CD4-positive, CD25-positive, alpha-beta regulatory T cell (primary cell): ENCODE results near the gene BPHL. TPM values are rescaled to one million over a fixed set of nuclear protein-coding genes. Genes with fewer than 3 reads are reported as not detected.

Experiments used
- ATAC-seq, 2 donors: fragments of 150-1000 bp; cut with Tn5 transposase; one replicate each; pipeline ENCODE4 v1.10.0; 2021; ENCODE audit warnings: low read depth in 2 of 2, moderate number of reproducible peaks in 2 of 2, moderate library complexity in 1 of 2
- DNase-seq, 3 donors: peaks; one replicate each; pipeline versions ENCODE4 v3.0.0 to v3.0.0-alpha.2; 2012 to 2022; ENCODE audit warnings: mixed read lengths in 1 of 3
- H3K27ac ChIP-seq: one replicate; pipeline ENCODE4 v1.7.0; 2013; ENCODE audit warnings: mild to moderate bottlenecking, low read length; ENCODE audit not compliant: insufficient read depth, poor library complexity, severe bottlenecking
- H3K27me3 ChIP-seq: one replicate; pipeline ENCODE4 v1.7.0; 2013; ENCODE audit warnings: low read length; ENCODE audit not compliant: control insufficient read depth, insufficient read depth
- H3K36me3 ChIP-seq: one replicate; pipeline ENCODE4 v1.7.0; 2013; ENCODE audit warnings: mild to moderate bottlenecking, low read length, moderate library complexity; ENCODE audit not compliant: control insufficient read depth, insufficient read depth
- H3K4me1 ChIP-seq: 2 replicates; pipeline ENCODE4 v1.7.0; 2013; ENCODE audit warnings: mild to moderate bottlenecking, low read length; ENCODE audit not compliant: insufficient read depth, control insufficient read depth, poor library complexity, severe bottlenecking
- H3K4me3 ChIP-seq: one replicate; pipeline ENCODE4 v1.7.0; 2013; ENCODE audit warnings: low read depth, mild to moderate bottlenecking, low read length, moderate library complexity
- H3K9me3 ChIP-seq, 2 experiments: 1 replicate in 1 of 2; 2 replicates in 1 of 2; pipeline ENCODE4 v1.7.0; 2013; ENCODE audit warnings: low read length in 2 of 2, mild to moderate bottlenecking in 1 of 2, moderate library complexity in 1 of 2; ENCODE audit not compliant: control insufficient read depth in 2 of 2
- H3K27ac Mint-ChIP-seq, 3 donors: one replicate each; pipeline ENCODE4 v1.8.0; 2020 to 2022; ENCODE audit warnings: mild to moderate bottlenecking in 3 of 3, mixed read lengths in 3 of 3, moderate library complexity in 2 of 3
- H3K27me3 Mint-ChIP-seq: one replicate; pipeline ENCODE4 v1.8.0; 2022; ENCODE audit warnings: mild to moderate bottlenecking, mixed read lengths
- H3K36me3 Mint-ChIP-seq: one replicate; pipeline ENCODE4 v1.8.0; 2020; ENCODE audit warnings: mixed read lengths
- H3K4me1 Mint-ChIP-seq, 4 donors: one replicate each; pipeline ENCODE4 v1.8.0; 2020 to 2022; ENCODE audit warnings: mixed read lengths in 4 of 4, mild to moderate bottlenecking in 1 of 4
- H3K4me3 Mint-ChIP-seq, 4 donors: one replicate each; pipeline ENCODE4 v1.8.0; 2020 to 2022; ENCODE audit warnings: mild to moderate bottlenecking in 4 of 4, mixed read lengths in 4 of 4, moderate library complexity in 3 of 4
- H3K9me3 Mint-ChIP-seq, 7 donors: one replicate each; pipeline ENCODE4 v1.8.0; 2020 to 2022; ENCODE audit warnings: mixed read lengths in 7 of 7, mild to moderate bottlenecking in 3 of 7, moderate library complexity in 2 of 7
- polyA plus RNA-seq, 4 donors: library from polyadenylated mRNA; unstranded; fragments of 300-500 nt; fragmentation: Illumina TruSeq; gene quantifications; one replicate each; pipeline ENCODE4 v1.2.3, GENCODE V29; 2021
- total RNA-seq: library from RNA; stranded (reverse); gene quantifications from one replicate; pipeline ENCODE4 v1.2.3, GENCODE V29; 2022

BPHL gene
- total and polyA plus RNA-seq, 5 donors from 2014 or later: 5.8 to 13.9 (median 7.2) TPM

DNA sequence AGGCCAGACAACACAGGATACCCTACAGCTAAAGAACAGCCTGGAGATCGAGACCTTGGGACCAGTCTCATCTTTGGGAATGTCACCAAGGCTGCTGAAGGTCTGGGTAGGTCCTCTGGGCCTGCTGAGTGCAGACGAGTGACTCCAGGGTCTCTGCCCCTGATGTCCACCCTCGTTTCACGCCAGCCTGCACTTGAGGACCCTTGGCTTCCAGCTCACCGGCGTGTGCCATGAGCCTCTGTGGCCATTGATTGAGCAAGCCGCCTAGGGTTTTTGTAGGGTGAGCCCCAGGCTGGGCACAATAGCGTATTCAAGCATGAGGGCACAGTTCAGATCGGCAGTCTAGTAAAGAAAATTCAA is 4.3 kb downstream of the BPHL start:
- Mint-ChIP-seq H3K9me3 (no peaks in the 10 kb centered on the region), H3K27me3 (no peaks in the 10 kb centered on the region), H3K36me3 (no peaks in the 10 kb centered on the region), H3K4me3 (peak overlapping the region in 1 of 4 donors; percentile 23), H3K4me1 (peaks cover 5 to 11% (median 9%) of the 10 kb centered on the region in 4 donors), H3K27ac (no peak overlapping the region)
- H3K27me3 ChIP-seq: no peaks in the 10 kb centered on the region
- no peak overlapping the region for H3K27ac ChIP-seq
- H3K4me1 ChIP-seq: peaks cover 9% of the 10 kb centered on the region
- H3K36me3 ChIP-seq: no peaks in the 10 kb centered on the region
- no peak for DNase-seq
- no peaks in the 10 kb centered on the region for H3K9me3 ChIP-seq
- no peak for ATAC-seq
- no peak overlapping the region for H3K4me3 ChIP-seq

DNA sequence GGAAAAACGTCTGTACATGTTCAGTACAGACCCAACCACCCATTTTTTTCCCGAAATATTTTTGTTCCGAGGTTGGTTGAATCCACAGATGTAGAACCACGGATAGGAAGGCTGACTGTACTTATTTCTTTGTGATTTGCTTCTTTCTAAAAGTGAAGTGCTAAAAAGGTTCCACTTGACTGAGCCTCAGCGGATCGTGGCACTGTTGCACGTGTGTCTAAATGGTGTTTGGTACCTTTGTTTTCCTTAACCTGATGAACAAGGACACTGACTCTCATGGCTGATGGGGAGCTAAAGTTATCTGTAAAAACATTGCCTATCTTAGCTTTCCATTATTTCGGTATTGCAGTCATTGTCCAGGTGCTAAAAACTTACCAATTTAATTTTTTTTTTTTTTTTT is 6.2 kb downstream of the BPHL start:
- H3K27me3 Mint-ChIP-seq: no peaks in the 10 kb centered on the region
- no peaks in the 10 kb centered on the region for H3K9me3 Mint-ChIP-seq
- peaks cover 0 to 2% (median under 1%) of the 10 kb centered on the region in 4 donors for H3K4me1 Mint-ChIP-seq
- Histone ChIP-seq H3K4me1 (no peaks in the 10 kb centered on the region), H3K9me3 (no peaks in the 10 kb centered on the region), H3K27ac (no peak overlapping the region), H3K4me3 (no peak overlapping the region), H3K27me3 (no peaks in the 10 kb centered on the region), H3K36me3 (no peaks in the 10 kb centered on the region)
- peaks cover 14% of the 10 kb centered on the region for H3K36me3 Mint-ChIP-seq
- DNase-seq (no peak), ATAC-seq (no peak)
- no peak overlapping the region for H3K4me3 Mint-ChIP-seq
- no peak overlapping the region for H3K27ac Mint-ChIP-seq

DNA sequence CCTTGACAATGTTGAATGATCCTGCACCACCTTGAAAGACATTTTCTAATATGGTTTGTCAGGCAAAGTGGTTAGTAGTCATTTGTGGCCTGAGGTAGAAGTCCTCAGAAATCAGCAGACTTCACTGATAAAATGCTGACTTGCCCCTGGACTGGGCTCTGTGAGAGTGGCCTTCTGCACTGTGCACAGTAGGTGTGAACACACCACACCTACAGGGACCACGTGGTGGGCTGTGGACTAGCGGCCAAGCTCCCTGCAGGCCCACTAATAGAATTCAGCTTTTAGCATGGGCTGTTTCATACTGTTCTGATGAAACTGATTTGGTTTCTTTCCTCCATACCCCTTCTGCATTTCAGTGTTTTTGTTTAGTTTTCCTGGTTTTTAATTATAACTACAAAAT is 7.3 kb downstream of the BPHL start:
- no peak for DNase-seq
- no peaks in the 10 kb centered on the region for H3K27me3 ChIP-seq
- H3K27ac Mint-ChIP-seq: no peak overlapping the region

DNA sequence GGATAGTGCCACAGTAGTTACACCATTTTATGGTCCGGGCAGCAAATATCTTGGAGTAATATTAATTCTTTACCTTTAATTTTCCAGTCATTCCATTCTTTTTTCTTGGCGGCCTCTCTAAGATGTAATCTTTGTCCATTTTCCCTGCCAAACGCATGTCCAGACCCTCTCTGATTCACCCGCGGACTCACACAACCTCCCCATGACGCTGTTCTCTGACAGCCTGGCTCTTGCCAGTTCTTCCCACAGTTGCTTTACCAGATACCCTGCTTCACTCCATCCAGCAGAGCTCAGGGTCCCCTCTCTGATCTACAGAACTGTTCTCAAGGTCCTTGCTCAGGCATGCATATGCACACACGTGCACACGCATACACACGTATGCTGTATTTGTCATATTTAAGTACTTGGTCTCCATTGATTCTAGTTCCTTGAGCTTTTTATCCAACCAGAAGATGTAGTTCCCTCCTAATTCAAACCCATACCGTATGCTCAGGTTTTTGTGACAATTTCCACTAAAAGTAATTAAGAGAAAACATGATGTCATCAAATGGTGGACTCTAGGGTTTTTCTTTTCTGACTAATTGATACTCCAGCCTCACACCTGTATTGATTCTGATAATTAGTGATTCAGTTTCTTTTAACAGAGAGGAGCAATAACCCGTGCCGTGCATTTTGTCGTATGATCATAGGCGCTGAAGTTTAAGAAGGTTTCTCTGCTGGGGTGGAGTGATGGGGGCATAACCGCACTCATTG is 10.0 kb downstream of the BPHL start:
- no peaks in the 10 kb centered on the region for H3K27me3 ChIP-seq
- ATAC-seq (no peak), DNase-seq (no peak)
- Mint-ChIP-seq H3K36me3 (peaks cover 40% of the 10 kb centered on the region), H3K27ac (no peak overlapping the region), H3K9me3 (no peaks in the 10 kb centered on the region), H3K4me1 (peaks cover 0 to 5% (median under 1%) of the 10 kb centered on the region in 4 donors), H3K4me3 (no peak overlapping the region), H3K27me3 (no peaks in the 10 kb centered on the region)
- H3K36me3 ChIP-seq: peaks cover 3% of the 10 kb centered on the region
- H3K9me3 ChIP-seq: no peaks in the 10 kb centered on the region
- H3K4me3 ChIP-seq: no peak overlapping the region
- H3K27ac ChIP-seq: no peak overlapping the region
- no peaks in the 10 kb centered on the region for H3K4me1 ChIP-seq

More for the DNA sequence above, 7.3 kb downstream of the BPHL start:
- H3K27ac ChIP-seq: no peak overlapping the region
- no peaks in the 10 kb centered on the region for H3K27me3 Mint-ChIP-seq
- peaks cover 0 to 2% (median 0%) of the 10 kb centered on the region in 4 donors for H3K4me1 Mint-ChIP-seq
- no peak for ATAC-seq
- H3K36me3 Mint-ChIP-seq: peaks cover 17% of the 10 kb centered on the region
- no peak overlapping the region for H3K4me3 ChIP-seq
- no peaks in the 10 kb centered on the region for H3K9me3 ChIP-seq
- H3K9me3 Mint-ChIP-seq: no peaks in the 10 kb centered on the region
- no peaks in the 10 kb centered on the region for H3K36me3 ChIP-seq
- H3K4me3 Mint-ChIP-seq: no peak overlapping the region
- no peaks in the 10 kb centered on the region for H3K4me1 ChIP-seq

DNA sequence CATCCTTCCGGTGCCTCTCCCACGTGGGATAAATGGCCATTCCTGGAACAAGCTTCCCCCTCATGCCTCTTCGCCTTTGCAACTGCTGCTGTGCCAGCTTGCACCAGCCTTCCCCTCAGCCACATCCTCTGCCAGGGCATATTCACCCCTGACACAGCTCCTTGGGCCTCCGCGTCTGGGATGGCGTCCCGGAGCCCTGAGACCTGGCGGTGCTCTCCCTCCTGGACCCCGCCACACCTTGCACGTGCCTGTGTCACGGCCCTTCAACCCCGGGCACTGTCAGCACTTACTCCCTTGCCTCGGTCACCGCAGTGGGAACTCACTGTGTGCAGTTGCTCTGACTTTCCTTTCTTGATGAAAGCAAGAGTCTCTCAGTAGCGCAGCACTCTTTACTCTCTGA is 13.2 kb downstream of the BPHL start:
- no peak overlapping the region for H3K4me3 ChIP-seq
- Mint-ChIP-seq H3K36me3 (peaks cover 61% of the 10 kb centered on the region), H3K27me3 (no peaks in the 10 kb centered on the region), H3K4me3 (no peak overlapping the region), H3K27ac (peak overlapping the region in 1 of 3 donors; percentile 57), H3K9me3 (no peaks in the 10 kb centered on the region), H3K4me1 (peaks cover 0 to 5% (median under 1%) of the 10 kb centered on the region in 4 donors)
- peaks cover 5% of the 10 kb centered on the region for H3K36me3 ChIP-seq
- DNase-seq (no peak), ATAC-seq (no peak)
- no peak overlapping the region for H3K27ac ChIP-seq
- no peaks in the 10 kb centered on the region for H3K4me1 ChIP-seq
- no peaks in the 10 kb centered on the region for H3K9me3 ChIP-seq
- no peaks in the 10 kb centered on the region for H3K27me3 ChIP-seq

DNA sequence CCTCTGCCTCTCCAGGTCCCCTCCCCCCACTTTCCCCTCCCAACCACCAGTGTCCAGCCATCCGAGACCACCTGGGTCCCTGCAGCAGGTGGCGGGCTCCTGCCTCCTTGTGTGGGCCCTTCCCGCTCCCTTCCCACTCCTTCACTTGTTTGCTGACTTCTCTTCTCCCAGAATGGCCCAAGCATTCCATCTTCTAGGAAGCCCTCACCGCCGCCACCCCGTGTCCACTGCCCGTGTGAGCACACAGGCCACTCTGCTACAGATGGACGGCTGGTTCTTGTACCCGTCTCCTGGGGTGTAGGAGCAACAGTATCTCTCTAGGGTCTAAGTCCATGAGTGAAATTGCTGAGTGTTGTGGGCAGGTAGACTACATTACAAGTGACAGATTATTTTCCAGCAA is 15.0 kb downstream of the BPHL start:
- Histone ChIP-seq H3K4me1 (no peaks in the 10 kb centered on the region), H3K9me3 (no peaks in the 10 kb centered on the region), H3K27me3 (no peaks in the 10 kb centered on the region), H3K4me3 (no peak overlapping the region), H3K27ac (no peak overlapping the region), H3K36me3 (peaks cover 6% of the 10 kb centered on the region)
- ATAC-seq: no peak
- Mint-ChIP-seq H3K36me3 (peaks cover 68% of the 10 kb centered on the region), H3K9me3 (no peaks in the 10 kb centered on the region), H3K4me1 (peaks cover 0 to 5% (median 0%) of the 10 kb centered on the region in 4 donors), H3K4me3 (no peak overlapping the region), H3K27me3 (no peaks in the 10 kb centered on the region), H3K27ac (no peak overlapping the region)
- no peak for DNase-seq

DNA sequence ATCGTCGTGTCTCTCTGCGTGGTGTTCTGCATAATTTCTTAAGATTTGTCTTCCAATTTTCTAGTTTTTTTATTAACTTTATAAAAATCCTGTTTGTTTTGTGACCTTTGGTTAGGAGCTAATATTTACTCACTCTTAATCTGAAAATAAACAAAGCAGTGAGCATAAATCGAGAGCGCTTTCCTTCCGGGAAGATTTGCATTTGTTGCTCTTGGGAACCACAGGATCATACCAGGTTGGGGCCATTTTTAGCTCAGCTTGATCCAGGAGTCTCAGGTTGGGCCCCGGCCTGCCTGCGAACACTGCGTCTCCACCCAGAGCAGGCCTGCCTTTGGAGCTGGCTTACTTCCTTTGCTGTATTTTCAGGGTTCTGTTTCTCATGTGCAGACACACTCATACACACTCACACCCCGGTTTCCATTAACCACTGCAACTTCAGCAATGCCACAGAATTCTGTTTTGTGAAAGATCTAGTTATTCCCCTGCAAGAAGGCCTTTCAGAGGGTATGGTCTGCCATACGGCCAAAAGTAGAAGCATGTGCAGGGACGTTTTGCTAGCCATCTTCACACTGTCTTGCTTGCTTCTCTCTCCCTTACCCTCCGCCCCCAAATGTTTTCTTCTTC is 17.3 kb downstream of the BPHL start:
- Mint-ChIP-seq H3K4me3 (no peak overlapping the region), H3K27ac (no peak overlapping the region), H3K36me3 (peaks cover 70% of the 10 kb centered on the region), H3K4me1 (peaks cover 0 to 5% (median 1%) of the 10 kb centered on the region in 4 donors), H3K27me3 (no peaks in the 10 kb centered on the region), H3K9me3 (no peaks in the 10 kb centered on the region)
- Histone ChIP-seq H3K9me3 (no peaks in the 10 kb centered on the region), H3K27ac (no peak overlapping the region), H3K4me1 (no peaks in the 10 kb centered on the region), H3K36me3 (peaks cover 12% of the 10 kb centered on the region), H3K4me3 (no peak overlapping the region), H3K27me3 (no peaks in the 10 kb centered on the region)
- ATAC-seq: no peak
- no peak for DNase-seq
